ENCODE data around the gene BGLAP.

The BGLAP gene

DNA sequence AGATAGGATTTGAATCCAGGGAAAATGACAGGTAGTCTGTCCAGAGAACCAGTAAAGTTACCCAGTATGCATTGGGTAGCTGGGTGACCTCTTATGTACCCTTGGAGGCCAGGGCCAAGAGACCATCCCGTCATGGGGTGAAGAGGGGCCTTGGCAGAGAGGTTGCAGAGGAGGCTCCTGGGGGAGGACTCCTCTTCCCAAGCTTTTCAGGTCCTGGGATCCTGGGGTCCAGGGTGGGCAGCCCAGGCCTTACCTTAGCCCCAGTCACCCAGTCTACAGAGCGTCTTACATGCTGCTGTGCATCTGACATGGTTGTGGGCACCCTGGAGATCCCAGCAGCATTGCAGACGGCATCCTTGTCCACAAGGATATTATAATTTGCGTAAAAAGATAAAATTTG lies 15.2 kb upstream of the BGLAP start:
- DNase-seq (ENCODE audit: low read depth) = no peak

DNA sequence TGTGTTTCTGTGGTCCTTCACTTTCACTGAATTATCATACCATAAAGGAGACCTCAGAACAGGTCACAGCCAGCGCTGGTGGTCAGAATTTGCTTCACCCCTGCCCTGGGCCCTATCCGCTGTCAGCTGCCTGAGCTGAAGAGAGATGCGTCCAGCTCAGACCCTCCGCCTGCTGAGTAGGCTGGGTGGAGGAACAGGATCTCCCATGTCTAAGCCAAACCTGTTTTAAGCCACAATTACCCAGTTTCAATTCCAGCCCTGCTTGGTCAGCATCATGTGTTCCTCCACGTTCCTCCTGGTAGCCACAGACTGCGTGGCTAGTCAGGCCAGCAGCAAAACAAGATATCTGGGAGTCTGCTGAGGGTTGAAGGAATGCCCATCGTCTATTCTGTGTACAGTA lies 13.5 kb upstream of the BGLAP start:
- DNase-seq (ENCODE audit: low read depth) = no peak

DNA sequence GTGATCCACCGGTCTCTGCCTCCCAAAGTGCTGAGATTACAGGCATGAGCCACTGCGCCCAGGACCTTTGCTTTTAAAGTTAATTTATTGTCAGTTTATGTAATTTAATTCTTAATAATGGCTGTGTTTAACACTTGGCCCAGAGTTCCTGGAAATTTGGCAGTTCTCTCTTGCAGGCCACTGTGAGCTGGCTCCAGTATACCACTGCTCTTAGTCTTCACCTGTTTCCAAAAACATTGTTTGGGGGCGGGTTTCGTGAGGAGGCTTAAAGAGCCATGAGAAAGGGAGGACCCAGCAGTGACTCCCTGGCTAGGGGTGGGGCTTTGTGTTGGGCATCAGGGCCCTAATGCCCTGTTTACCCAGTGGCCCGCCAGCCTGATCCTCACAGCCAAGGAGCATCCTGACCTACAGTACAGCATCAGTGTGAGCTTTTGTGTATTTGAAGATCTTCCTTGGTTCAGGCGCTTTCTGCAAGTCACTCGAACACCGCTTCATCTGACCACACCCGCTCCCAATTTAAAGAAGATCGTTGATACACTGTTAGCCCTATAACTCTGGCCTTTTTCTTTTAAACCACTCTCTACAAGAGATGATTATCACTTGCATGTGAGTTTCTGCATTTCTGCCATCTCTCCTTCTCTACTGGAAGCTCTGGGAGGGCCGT lies 12.0 kb upstream of the BGLAP start:
- DNase-seq (ENCODE audit: low read depth) = no peak

DNA sequence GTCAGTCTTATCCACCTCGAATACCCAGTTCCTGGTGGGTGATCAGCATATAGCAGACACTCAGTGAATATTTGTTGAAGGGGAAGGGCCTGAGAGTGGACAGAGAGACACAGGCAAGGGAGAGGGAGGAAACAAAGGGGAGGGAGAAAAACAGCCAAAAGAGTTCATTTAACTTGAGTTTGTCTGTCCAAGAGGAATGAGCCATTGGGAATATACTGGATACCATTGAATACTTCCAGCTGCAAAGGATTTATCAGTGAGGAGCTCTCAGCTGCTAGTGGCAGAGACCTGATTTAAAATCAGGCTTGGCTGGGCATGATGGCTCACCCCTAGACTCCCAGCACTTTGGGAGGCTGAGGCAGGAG lies 11.5 kb upstream of the BGLAP start:
- no peak for DNase-seq (ENCODE audit: low read depth)

DNA sequence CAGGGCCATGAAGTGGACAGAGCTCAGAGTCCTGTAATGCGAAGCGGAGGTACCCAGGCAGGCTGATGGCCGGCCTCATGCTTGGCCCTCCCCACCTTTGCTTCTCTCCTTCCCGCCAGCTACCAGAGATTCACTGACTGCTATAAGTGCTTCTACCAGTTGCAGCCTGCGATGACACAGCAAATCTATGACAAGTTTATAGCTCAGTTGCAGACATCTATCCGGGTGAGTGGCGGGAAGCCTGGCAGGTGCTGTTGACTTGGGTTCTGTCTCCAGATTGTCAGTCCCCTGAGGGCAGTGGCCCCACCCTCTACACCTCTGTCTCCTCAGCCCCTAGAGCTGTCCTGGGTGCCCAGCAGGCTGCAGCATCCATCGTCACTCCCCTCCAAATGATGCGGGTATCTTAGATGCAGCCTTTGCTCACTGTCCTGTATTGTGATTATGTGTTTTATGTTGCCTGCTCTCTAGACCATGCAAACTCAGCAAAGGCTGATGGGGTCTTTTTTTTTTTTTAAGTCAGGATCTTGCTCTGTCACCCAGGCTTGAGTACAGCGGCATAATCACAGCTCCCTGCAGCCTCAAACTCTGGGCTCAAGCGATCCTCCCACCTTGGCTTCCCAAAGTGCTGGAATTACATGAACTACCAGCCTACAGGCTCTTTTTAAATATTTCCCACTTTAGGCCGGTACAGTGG lies 9.6 kb upstream of the BGLAP start:
- no peak for DNase-seq (ENCODE audit: low read depth)

DNA sequence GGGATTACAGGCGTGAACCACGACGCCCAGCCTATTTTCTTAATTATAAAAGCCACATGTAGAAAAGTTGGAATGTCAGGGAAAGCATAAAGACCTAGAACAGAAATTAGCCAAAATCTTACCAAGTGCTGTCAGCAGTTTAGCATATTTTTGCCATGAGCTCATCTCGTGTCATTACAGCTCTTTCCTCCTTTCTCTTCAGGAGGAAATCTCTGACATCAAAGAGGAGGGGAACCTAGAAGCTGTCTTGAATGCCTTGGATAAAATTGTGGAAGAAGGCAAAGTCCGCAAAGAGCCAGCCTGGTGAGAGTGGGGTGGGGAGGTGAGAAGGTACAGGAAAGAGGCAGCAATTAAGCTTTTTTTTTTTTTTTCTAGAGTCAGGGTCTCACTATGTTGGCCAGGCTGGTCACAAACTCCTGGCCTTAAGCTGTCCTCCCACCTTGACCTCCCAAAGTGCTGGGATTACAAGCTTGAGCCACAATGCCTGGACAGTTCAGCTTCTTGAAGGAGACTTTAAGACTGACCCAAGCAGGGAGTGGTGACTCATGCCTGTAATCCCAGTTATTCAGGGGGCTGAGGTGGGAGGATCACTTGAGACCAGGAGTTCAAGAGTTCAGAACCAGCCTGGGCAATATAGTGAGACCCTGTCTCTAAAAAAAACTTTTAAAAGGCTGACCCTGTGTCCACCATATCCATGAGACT lies 8.4 kb upstream of the BGLAP start:
- DNase-seq (ENCODE audit: low read depth) = peak; percentile 85

DNA sequence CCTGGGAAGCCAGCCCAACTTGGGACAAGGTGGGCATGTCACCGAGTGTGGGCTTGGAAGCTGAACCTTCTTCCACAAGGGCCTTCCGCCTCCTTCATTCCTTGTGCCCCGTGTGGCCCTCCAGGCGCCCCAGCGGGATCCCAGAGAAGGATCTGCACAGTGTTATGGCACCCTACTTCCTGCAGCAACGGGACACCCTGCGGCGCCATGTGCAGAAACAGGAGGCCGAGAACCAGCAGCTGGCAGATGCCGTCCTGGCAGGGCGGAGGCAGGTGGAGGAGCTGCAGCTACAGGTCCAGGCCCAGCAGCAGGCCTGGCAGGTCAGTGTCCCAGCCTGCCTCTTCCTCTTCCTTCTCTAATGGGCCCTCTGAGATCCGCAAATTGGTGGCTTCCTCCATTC lies 5.8 kb upstream of the BGLAP start:
- no peak for DNase-seq (ENCODE audit: low read depth)

DNA sequence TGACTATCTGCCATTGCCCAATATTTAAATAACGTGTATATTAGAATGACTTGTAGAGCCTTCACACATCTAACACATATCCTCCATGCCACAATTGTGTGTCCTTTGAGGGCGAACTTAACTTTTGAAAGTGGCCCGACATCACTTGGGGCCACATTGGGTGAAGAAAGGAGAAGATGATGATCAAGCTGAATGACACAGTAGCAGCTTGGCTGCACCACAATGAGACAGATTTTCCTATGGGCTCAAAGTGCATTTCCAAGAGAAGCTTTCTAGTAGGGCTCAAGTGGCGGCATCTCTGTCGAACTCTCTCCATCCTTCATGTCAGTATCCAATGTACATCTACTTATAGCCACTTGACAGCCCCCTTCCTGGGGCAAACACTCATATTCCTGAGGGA lies 3.7 kb upstream of the BGLAP start:
- DNase-seq (ENCODE audit: low read depth) = no peak

DNA sequence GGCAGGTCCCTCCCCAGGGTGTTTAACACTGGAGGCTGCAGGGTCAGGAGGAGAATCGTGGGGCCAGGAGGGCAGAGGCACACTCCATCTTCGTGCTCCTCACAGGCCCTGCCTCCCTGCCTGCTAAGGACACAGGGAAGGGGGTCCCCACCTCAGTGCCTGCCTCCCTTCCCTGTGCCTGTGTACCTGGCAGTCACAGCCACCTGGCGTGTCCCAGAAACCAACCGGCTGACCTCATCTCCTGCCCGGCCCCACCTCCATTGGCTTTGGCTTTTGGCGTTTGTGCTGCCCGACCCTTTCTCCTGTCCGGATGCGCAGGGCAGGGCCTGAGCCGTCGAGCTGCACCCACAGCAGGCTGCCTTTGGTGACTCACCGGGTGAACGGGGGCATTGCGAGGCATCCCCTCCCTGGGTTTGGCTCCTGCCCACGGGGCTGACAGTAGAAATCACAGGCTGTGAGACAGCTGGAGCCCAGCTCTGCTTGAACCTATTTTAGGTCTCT lies 623 bp upstream of the BGLAP start:
- DNase-seq (ENCODE audit: low read depth) = peak; percentile 72

DNA sequence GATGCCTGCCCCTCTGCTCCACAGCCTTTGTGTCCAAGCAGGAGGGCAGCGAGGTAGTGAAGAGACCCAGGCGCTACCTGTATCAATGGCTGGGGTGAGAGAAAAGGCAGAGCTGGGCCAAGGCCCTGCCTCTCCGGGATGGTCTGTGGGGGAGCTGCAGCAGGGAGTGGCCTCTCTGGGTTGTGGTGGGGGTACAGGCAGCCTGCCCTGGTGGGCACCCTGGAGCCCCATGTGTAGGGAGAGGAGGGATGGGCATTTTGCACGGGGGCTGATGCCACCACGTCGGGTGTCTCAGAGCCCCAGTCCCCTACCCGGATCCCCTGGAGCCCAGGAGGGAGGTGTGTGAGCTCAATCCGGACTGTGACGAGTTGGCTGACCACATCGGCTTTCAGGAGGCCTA lies 754 bp downstream of the BGLAP start:
- DNase-seq (ENCODE audit: low read depth) = no peak

DNA sequence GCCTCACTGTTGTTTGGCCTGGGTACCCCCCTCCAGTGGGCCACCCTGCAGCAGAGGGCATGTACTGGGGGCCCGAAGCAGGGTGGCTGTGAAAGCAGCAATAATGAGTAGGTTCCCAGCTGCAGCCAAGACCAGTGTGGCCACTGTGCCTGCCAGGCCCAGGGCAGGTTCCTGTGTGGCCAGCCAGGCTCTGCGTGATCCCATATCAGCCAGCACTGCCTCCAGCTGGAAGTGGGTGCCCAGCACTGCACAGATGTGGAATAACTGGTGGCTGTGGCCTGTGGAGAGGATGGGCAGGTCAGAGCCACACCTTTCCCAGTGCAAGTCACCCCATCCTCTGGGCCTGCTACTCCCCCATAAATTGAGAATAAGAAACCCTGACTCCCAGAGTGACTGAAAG lies 2.1 kb downstream of the BGLAP start:
- no peak for DNase-seq (ENCODE audit: low read depth)

DNA sequence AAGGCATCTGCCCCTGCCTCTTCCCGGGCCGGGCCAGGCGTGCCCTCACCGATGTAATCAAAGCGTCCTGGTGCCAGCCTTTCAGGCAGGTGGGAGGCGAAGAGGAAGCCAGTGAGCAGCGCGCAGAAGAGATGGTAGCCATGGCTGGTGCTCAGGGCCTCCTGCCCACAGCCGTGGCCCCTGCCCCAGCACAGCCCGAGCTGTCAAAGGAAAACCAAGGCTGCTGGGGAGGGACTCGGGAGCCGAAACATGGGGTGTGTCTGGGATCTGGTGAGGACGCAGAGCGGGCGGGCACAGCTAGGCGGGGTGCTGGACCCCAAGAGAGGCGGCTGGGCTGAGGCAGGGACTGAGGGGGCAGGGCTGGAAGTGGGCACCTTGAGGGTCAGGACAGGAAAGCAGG lies 2.7 kb downstream of the BGLAP start:
- no peak for DNase-seq (ENCODE audit: low read depth)

DNA sequence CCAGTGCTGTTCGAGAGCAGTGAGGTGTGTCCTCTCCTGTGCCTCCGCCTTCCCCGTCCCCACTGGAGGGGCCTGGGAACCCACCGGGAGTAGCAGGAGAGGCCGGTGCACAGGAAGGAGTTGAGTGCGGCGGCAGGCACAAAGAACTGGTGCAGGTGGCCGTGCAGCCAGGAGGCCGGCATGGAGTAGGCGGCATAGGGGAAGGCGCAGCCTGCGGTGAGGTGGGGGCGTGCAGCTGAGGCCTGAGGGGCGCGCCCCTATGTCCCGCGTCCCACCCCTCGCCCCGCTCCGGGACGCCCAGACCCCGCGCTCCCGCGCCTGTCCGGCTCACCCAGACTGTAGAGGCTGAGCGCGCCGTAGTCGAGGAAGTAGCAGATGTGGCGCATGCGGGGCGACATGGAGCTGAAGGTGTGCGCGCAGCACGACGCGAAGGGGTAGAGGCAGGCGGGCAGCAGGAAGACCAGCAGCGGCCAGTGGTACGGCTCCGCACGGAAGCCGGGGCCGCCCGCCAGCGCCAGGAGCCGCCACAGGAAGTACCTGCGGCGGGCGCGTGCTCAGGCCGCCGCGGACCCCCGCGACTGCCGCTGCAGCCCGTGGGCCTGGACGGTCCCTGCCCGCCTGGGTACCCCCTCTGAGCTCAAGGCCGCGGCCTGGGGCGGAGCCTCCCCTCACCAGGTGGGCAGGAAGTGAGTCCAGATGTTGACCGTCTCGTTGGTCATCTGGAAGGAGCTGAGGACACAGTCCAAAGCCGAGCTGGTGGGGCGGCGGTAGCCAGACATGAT lies 3.7 kb downstream of the BGLAP start:
- peak; percentile 33 for DNase-seq (ENCODE audit: low read depth)

DNA sequence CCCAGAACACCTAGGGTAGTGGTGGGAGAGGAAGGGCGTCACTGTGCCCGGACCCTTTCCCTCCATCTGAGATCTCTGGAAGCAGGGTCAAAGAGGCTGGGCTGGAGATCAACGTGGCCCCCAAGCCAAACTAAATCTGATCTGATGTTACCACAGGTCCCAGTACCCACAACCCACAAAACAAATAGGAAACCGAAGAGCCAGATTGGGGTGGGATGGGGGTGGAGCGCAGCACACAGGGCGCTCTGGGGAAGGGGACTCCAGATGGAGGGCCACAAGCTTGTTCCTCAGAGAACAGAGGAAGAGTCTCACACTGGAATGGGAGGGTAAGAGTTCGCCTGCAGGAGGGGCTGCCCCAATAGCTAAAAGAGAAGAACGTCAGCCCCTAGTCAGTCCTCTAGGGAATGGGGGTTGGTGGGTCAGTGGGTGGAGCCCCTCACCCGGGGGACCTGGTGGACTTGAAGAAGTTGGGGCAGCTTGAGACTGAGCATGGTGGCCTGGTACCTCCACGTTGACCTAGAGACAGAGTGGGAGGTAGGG lies 4.3 kb downstream of the BGLAP start:
- DNase-seq (ENCODE audit: low read depth) = no peak

DNA sequence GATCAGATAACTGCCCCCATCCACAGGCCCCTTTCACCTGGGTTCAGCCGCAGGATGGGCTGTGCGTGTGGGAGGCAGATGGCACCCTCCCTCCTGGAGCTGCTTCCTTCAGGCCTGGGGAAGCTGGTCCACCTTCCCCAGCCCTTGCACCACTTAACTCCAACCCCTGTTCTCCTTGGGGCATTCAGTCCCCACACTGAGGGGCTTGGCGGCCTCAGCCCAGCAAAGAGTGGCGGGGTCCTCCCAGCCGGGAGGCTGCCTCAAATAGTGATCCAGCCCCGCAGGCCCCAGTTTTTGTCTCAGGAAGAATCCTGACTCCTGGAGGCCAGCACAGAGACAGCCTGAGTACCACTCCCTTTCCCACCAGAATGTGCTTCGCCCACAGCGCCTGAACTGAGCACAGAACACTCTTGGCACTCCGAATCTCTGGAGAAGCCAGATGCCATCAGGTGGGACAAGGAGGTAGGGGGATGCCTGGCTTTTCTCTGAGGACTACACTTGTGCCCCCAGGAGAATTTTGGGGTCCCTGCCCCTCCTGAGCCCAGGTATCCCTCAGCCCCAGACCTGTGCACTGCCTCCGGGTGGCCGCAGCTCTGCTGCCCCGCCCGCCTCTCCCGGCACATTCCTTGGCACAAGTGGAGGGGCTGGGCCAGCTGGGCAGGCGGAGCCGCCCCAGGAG lies 4.9 kb downstream of the BGLAP start:
- DNase-seq (ENCODE audit: low read depth) = peak; percentile 26

DNA sequence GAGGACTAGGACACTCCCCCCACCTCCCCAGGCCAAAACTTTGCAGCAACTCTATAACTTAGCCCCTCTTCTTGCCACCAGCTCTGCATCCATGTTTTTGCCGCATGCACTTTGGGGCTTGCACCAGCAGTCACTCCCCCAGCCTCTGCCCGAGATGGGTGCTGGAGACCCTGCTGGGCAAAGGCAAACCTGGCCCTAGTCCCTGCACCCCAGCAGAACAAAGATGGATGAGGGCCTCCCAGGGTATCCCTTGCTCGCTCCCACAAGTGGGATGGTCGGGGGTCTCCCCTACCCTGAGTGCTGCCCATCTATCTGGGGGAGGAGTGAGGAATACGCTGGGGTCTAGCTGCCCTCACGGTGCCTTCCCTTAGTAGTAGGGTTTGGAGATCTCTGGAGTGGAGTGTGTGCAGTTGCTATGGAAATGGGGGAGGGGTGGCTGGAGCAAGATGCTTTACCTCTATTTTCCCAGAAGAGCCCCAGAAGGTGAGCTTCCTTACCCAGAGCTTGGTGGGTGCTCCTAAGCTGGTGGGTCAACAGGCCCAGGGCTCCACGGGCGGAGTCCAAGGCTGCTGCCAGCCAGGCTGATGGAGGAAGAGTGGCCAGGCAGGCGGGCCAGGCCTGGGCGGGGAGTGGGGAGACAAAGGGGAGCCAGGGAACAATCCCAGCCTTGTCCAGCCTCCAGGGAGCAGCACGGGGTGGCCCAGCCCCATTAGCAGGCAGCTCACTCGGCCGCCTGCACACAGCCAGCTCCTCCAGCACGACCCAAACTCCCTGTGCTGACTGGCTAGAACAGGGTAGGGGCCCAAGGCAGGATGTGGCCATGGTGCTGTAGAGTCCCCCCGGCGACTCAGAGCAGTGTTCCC lies 5.7 kb downstream of the BGLAP start, which contains the start of gene PAQR6:
Gene PAQR6, minus strand, starts transcription at position 597 of the 863 bp plus-strand sequence. CDS start 1,325 bp downstream, outside the sequence.
- DNase-seq (ENCODE audit: low read depth) = peak; percentile 18

DNA sequence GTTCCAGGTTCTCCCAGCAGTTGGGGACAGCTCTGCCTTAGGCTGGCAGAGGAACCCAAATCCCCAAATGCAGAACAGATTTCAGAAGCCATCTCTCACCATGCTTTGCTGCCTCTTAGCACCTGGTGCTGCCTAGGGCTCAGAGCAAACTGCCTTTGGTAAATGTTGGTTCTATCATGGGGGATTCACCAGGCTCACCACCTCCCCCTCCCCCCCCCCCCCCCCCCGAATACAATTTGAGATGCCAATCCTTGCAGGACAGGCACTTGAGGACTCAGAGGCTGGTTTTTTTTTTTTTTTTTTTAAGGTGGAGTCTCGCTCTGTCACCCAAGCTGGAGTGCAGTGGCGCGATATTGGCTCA lies 6.3 kb downstream of the BGLAP start:
- DNase-seq (ENCODE audit: low read depth) = no peak

DNA sequence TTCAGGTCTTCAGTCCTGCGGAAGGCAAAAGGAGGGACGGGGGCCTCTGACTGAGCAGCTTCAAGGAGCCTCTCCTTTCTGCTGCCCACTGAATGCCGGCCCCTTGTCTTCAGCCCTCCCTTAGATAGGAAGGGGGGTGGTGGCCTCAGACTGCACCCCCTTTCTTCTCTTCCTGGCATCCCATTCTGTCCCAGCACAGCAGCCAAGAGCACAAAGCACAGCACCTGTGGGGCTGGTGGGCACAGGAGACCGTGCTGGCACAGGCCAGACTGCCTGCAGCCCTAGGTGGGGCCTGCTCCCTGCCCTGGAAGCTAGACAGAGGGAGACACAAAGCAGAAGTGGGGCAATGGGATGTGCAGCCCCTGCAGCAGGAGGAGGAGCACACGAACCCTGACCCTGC lies 7.6 kb downstream of the BGLAP start:
- no peak for DNase-seq (ENCODE audit: low read depth)

DNA sequence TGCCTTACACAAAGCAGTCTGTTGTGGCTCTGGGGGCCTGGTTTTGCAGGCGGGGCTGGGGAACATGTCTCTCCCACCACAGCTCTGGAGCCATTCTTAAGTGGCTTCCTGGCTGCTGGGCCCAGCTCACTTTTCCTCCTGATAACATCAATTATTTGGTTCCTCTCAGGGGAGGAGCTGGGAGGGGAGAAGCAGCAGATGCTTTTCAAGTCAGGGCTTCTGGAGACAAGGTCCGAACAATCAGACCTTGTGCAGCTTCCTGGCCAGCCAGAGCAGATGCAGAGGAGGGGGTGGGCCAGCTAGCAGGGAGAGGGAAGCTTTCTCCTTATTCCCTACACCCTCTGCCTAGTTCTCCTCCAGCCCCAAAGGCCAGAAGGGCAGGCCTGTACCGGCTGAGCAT lies 9.5 kb downstream of the BGLAP start:
- DNase-seq (ENCODE audit: low read depth) = no peak

DNA sequence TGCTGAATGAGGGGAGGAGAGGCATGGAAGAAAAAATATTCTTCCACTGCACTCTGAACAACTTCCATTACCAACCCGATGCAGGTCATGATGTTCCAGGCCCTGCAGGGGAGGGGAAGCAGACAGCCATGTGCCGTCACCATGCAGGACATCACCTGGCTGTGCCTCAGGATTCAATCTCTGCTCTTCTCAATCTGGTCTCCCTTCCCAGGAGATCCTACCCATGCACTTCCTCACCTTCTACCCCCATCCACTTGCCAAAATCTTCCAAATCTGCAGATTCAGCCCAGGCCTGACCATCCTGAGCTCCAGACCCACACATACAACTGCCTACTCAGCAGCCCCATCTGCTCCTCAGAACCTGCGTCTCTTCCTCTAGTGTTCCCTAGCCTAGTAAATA lies 11.7 kb downstream of the BGLAP start:
- DNase-seq (ENCODE audit: low read depth) = no peak

DNA sequence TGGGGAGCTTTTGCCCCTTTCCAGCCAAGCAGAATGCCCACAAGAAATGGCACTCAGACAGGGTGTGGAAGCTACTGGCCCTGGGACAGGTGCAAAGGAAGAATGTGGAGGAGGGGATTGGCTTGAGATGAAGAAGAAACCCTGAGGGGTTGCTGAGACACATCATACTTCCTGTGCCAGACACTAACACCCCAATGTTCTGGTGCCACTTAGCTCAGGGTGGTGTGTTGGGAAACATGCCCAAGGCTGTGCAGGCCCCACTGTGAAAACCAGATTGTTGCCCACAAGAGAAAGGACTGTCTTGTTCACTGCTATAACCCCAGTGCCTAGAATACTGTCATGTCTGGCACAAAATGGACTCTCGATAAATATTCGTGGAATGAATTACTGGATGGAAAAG lies 15.7 kb downstream of the BGLAP start:
- no peak for DNase-seq (ENCODE audit: low read depth)
